ENCODE data around the gene CDH11. TPM values are rescaled to one million over a fixed set of nuclear protein-coding genes. Genes with fewer than 3 reads are reported as not detected.

Gene CDH11
- total RNA-seq, 1 donor from 2014 or later: 94.1 TPM

DNA sequence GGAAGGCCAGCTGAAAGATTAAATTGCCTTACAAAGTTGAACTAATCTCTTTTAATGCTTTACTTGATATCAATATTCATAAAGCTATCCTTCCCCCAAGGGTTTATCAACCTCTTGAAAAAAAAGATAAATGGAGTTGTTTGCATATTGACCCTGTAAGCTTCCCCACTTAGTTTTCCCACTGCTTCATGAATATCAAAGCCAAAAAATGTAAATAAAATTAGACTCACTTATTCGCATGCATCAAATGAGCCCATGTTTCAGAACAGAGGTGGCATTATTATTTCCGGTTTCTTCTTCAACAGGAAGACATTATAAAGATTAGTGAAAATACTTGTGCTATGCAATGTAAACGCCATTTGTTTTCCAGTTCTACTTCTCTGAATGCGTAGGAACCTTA is 150.7 kb downstream of the CDH11 start:
- TF ChIP-seq, protein P1, sequence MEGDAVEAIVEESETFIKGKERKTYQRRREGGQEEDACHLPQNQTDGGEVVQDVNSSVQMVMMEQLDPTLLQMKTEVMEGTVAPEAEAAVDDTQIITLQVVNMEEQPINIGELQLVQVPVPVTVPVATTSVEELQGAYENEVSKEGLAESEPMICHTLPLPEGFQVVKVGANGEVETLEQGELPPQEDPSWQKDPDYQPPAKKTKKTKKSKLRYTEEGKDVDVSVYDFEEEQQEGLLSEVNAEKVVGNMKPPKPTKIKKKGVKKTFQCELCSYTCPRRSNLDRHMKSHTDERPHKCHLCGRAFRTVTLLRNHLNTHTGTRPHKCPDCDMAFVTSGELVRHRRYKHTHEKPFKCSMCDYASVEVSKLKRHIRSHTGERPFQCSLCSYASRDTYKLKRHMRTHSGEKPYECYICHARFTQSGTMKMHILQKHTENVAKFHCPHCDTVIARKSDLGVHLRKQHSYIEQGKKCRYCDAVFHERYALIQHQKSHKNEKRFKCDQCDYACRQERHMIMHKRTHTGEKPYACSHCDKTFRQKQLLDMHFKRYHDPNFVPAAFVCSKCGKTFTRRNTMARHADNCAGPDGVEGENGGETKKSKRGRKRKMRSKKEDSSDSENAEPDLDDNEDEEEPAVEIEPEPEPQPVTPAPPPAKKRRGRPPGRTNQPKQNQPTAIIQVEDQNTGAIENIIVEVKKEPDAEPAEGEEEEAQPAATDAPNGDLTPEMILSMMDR (IDR thresholded peaks at IDR 0.05): no peak
- intact Hi-C loops (cut with DNase I): no loop called here
- H3K36me3 ChIP-seq: peaks cover 22% of the 10 kb centered on the region
- no peaks in the 10 kb centered on the region for H3K27me3 ChIP-seq (ENCODE audit: low read depth)
- H3K4me1 ChIP-seq: no peaks in the 10 kb centered on the region
- ATAC-seq: no peak
- DNase-seq: no peak
- no peak overlapping the region for H3K4me3 ChIP-seq
- no peak overlapping the region for H3K27ac ChIP-seq
- no peaks in the 10 kb centered on the region for H3K9me3 ChIP-seq

DNA sequence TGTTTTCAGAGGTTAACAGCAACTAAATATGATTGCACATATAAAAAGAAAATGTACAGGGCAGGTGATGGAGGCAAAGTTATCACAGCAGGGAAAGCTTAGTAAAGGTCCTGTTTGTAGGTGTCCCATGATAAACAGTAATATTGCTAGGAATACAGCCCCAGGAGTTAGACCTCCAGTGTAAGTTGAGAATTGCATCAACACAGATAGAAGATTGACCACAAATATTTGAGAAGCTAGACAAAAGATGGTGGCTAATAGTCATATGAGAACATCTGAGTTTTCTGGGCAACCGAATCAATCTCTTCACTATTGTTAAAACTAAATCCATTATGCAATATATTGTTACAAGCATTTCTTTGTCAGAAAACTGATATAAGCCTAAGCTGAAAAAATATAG is 152.6 kb downstream of the CDH11 start:
- no peak for ATAC-seq
- H3K27ac ChIP-seq: no peak overlapping the region
- DNase-seq: no peak
- H3K36me3 ChIP-seq: peaks cover 22% of the 10 kb centered on the region
- TF ChIP-seq, protein P1 (IDR thresholded peaks at IDR 0.05): no peak
- intact Hi-C loops (cut with DNase I): no loop called here
- H3K9me3 ChIP-seq: no peaks in the 10 kb centered on the region
- no peak overlapping the region for H3K4me3 ChIP-seq
- no peaks in the 10 kb centered on the region for H3K27me3 ChIP-seq (ENCODE audit: low read depth)
- no peaks in the 10 kb centered on the region for H3K4me1 ChIP-seq

DNA sequence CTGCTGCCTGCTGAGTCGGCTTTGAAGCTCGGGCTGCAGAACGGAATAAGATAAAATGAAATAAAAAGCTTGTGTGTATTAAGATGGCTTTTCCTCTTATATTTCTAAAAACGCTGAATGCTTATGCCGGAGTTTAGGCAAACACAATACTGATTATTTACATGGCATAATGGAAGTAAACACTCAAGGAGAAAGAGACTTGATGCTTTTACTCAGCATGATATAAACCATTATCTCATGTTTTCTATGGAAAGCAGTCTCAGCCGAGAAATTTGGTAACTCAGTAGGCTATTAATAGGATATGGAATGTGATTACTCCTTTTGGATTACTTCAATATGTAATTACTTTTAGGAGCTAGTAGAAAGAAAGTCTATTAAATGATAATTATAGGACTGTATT is 153.3 kb downstream of the CDH11 start:
- H3K27ac ChIP-seq: no peak overlapping the region
- TF ChIP-seq, protein P1 (IDR thresholded peaks at IDR 0.05): no peak
- no peaks in the 10 kb centered on the region for H3K4me1 ChIP-seq
- intact Hi-C loops (cut with DNase I): no loop called here
- H3K4me3 ChIP-seq: no peak overlapping the region
- H3K9me3 ChIP-seq: no peaks in the 10 kb centered on the region
- ATAC-seq: no peak
- H3K27me3 ChIP-seq (ENCODE audit: low read depth): no peaks in the 10 kb centered on the region
- peaks cover 22% of the 10 kb centered on the region for H3K36me3 ChIP-seq
- no peak for DNase-seq

DNA sequence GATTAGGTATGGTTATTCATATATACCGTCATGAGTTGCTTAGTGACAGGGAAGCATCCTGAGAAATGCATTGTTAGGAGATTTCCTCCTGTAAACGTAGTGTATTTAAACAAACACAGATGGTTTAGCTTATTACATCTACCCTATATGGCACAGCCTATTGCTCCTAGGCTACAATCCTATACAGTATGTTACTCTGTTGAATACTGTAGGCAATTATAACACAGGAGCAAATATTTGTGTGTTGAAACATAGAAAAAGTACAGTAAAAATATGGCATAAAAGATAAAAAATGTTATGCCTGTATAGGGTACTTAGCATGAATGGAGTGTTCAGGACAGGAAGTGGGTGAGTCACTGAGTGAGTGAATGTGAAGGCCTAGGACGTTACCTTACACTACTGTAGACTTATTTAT is 157.7 kb downstream of the CDH11 start:
- no peaks in the 10 kb centered on the region for H3K36me3 ChIP-seq
- no peak overlapping the region for H3K4me3 ChIP-seq
- H3K27me3 ChIP-seq (ENCODE audit: low read depth): no peaks in the 10 kb centered on the region
- ATAC-seq (no peak), DNase-seq (no peak)
- TF ChIP-seq, protein P1 (IDR thresholded peaks at IDR 0.05): no peak
- H3K4me1 ChIP-seq: no peaks in the 10 kb centered on the region
- H3K27ac ChIP-seq: no peak overlapping the region
- H3K9me3 ChIP-seq: no peaks in the 10 kb centered on the region
- intact Hi-C loops (cut with DNase I): no loop called here

DNA sequence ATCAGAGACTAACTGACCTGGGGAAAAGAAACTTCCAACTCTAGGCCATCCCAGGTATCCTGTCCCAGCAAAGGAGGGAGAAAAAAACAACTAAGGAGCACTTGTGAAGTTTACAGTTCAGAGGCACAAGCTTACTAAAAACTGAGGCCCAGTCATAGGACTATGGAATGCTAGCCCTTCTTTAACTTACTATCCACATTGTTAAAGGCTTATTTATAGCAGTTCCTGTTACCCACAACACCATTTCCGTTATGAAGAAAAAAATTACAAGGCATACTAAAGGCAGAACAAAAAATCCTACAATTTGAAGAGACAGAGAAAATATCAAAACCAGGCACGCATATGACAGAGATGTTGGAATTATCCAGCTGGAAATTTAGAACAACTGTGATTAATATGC is 159.1 kb downstream of the CDH11 start:
- H3K27me3 ChIP-seq (ENCODE audit: low read depth): no peaks in the 10 kb centered on the region
- no peaks in the 10 kb centered on the region for H3K9me3 ChIP-seq
- H3K4me3 ChIP-seq: no peak overlapping the region
- intact Hi-C loops (cut with DNase I): no loop called here
- TF ChIP-seq, protein P1 (IDR thresholded peaks at IDR 0.05): no peak
- no peak overlapping the region for H3K27ac ChIP-seq
- ATAC-seq (no peak), DNase-seq (no peak)
- no peaks in the 10 kb centered on the region for H3K36me3 ChIP-seq
- H3K4me1 ChIP-seq: no peaks in the 10 kb centered on the region

DNA sequence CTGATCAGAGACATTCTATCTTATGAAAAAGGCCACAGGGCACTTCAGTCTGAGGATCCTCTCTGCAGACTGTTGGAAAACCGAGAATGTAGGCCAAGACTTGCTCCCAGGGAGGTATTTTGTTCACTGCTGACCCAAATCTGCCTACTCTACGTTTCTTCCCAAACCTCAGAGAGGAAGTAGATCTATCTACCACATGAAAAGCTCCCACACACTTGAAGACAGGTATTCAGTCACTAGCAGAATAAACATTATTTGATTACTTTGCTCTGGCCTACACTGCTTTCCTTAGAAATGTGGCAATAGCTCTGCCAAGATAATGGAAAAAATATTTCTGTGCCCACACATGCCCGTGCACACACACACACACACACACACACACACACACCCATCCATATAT is 164.6 kb downstream of the CDH11 start:
- no peak for ATAC-seq
- TF ChIP-seq, protein P1 (IDR thresholded peaks at IDR 0.05): no peak
- H3K27me3 ChIP-seq (ENCODE audit: low read depth): no peaks in the 10 kb centered on the region
- intact Hi-C loops (cut with DNase I): no loop called here
- no peak overlapping the region for H3K4me3 ChIP-seq
- no peak overlapping the region for H3K27ac ChIP-seq
- H3K36me3 ChIP-seq: no peaks in the 10 kb centered on the region
- H3K9me3 ChIP-seq: no peaks in the 10 kb centered on the region
- DNase-seq: no peak
- H3K4me1 ChIP-seq: no peaks in the 10 kb centered on the region

Measured in lower lobe of right lung (tissue), 2 donors.